CD1c-positive myeloid dendritic cell (primary cell): ENCODE results near the gene ARRB1.
A peak's percentile ranks its signal among the peaks of the same experiment; 100 is the strongest.
"Not testable (repeated sequence)": the region's sequence is repeated elsewhere in the genome, so short reads cannot be mapped to it uniquely, and the experiment has no call there.

Source experiments
- DNase-seq: peaks from one replicate; pipeline ENCODE4 v3.0.0-alpha.2; 2016; ENCODE audit errors: extremely low spot score

The ARRB1 gene

DNA sequence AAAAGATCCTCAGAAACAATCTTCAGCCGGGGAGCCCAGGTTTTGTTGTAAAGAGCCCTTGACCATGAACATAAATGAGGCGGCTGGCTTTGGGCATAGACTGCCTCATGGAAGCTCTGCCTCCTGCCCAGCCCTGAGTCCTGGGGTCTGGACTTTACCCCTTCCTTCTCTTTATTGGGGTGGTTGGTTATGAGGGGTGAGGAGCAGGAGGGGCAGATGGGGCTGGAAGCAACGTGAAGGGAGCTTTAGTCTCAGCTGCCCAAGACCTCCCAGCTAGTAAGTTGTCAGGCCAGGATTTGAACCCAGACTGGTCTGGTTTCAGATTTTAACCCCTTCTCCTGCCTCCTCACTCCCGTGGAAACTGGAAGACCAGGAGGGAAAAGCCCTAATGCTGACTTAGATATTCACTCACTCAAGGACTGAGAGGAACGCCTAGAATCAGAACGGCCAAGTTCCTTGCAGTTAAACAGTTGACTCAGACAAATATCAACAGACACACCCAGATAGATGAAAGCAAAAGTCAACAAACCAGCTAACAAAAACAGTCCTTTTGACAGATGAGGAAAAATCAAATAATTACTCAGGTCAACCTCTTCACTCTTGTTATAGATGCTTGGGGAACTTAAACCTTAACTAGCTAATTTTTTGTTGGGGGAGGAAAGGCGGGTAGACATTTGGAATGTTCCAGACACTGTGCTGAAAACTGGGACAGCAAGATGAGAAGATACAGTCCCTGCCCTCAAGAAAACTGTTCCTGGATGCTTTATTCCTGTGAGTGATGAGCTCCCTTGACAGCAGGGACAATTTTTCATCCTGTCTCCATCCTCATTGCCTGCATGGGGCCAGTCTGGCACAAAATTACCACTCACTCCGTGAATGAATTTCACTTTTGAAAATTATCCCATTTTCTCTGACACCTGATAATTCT, 20.8 kb upstream of the ARRB1 start:
- no peak for DNase-seq

DNA sequence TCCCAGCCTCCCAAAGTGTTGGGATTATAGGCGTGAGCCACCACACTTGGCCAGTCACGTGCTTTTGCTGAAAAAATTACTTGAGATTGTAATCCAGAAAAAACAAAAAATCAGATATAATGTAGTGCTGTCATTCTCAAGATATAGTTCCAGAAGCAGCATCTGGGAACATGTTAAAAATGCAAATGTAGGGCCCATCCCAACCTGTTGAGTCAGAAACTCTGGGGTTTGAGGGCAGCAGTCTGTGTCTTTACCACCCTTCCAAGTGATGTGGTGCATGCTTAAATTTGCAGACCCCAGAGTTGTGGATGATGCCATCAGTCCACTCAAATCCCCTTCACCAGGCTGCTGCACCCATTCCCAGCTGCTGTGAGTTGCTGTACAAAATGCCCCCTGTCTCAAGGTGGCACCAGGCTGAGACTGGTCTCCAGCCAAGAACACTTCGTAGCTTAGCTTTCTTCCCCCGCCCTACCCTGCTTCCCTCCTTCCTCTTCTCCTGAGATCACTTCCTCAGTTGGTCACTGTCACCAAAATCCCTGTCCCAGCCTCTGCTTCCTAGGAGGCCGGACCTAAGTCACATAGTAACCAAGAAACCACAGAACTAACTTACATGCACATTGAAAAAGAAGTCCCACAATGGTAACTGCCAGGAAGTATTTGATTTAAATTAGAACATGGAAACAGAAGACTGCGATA, 18.2 kb upstream of the ARRB1 start:
- DNase-seq, result peak; percentile 85

DNA sequence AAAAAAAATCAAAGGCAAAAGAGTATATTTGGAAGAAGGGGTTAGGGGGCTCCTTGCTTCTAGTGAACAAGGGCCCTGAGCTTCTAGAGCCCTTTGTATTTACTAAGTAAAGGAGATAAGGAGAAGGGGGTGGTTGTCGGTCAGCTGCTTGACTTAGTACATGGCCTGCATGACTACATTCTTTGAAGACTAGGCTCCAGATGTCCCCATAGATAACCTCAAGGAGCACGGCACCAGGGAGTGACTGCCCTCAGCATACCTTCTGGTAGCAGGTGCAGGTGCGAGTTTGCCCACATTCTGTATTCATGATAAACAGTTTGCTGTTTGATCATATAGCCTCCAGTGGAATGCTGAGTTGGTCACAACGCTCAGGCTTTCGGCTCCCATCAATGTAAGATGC, 15.4 kb upstream of the ARRB1 start:
- not testable (repeated sequence) for DNase-seq

DNA sequence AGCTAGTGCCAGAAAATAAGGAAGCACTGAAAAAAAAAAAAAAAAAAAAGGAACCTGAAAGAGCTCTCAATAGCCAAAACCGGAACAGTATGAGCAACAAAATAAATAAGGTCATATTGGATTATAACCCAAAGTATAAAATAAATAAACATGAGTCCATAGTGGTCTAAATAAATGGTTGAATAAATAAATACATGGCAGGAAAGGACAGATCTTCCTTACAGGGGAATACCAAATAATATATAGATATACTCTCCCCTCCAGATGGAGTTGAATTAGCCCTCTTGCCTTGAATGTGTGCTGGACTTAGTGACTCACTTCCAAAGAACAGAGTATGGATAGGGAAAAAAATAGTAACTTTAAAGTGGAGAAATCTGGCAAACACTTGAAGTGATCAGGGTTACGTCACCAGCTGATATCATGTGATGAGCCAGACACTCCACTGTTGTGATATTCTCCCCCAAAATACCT, 14.3 kb upstream of the ARRB1 start:
- peak; percentile 91 for DNase-seq

DNA sequence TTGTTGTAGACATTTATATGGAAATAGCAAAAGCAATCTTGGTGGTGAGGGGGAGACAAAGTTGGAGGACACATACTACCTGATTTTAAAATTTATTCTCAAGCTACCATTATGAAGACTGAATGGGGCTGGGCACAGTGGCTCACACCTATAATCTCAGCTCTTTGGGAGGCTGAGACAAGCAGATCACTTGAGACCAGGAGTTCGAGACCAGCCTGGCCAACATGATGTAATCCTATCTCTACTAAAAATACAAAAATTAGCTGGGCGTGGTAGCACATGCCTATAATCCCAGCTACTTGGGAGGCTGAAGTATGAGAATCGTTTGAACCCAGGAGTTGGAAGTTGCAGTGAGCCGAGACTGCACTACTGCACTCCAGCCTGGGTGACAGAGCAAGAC, 10.8 kb upstream of the ARRB1 start:
- DNase-seq, result not testable (repeated sequence)

DNA sequence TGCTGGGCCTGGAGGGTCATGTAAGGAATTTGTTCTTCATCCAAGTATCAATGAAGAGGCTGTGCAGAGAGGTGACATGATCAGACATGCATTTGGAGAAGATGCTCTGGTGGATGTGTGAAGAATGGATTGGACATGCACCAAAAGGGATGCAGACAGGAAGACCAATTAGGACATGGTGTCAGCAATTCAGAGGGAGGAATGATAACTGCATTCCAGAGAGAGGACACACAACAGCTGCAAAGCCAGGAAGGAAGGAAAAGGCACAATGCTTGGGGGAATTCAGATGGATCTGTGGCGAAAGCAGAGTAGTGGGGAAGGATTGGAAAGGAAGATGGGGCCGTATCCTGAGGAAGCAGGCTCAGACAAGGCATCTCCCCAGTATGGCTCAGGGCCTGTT, 5.2 kb upstream of the ARRB1 start:
- DNase-seq, result no peak

DNA sequence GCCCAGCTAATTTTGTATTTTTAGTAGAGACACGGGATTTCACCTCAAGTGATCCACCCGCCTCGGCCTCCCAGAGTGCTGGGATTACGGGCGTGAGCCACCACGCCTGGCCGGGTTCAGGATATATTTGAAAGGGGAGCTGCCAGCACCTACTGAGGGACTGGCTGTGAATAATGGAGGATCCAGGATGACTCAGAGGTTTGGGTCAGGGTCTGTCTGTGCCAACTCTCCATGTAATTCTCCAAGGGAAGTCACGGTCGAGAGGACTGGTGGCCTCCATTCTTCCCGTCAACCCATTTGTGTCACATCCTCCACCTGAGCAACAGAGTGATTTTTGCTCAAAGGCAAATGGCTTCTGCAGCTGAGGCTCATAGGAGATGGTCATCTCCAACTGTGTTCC, 3.6 kb upstream of the ARRB1 start:
- DNase-seq, result no peak

DNA sequence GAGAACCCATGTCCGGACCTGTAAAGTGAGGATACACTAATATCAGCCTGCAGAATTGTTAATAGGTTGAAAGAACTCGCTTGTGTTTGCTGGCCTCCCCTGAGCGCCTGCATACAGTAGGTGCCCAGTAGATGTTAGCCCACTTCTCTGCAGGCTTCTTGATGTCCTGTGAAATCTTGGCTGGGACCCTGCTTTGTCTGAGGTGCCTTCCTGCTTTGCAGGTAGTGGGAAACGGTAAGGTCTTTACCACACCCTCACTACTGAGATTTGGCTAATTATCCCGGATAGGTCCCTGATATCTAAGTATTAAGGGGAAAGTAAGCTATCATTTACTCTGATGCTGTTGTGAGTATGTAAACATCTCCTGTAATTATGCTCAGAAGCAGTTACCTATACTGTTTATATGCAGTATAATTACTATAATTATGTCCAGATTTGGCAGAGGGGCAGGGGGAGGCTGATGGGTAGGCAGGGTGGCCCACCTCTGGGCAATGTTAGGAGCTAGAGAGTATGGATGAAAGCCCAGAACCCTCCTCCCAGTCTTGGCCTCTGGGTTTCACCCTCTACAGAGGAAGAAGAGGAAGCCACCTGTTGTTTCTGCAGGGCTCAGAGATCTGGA, 1.2 kb upstream of the ARRB1 start:
- no peak for DNase-seq

DNA sequence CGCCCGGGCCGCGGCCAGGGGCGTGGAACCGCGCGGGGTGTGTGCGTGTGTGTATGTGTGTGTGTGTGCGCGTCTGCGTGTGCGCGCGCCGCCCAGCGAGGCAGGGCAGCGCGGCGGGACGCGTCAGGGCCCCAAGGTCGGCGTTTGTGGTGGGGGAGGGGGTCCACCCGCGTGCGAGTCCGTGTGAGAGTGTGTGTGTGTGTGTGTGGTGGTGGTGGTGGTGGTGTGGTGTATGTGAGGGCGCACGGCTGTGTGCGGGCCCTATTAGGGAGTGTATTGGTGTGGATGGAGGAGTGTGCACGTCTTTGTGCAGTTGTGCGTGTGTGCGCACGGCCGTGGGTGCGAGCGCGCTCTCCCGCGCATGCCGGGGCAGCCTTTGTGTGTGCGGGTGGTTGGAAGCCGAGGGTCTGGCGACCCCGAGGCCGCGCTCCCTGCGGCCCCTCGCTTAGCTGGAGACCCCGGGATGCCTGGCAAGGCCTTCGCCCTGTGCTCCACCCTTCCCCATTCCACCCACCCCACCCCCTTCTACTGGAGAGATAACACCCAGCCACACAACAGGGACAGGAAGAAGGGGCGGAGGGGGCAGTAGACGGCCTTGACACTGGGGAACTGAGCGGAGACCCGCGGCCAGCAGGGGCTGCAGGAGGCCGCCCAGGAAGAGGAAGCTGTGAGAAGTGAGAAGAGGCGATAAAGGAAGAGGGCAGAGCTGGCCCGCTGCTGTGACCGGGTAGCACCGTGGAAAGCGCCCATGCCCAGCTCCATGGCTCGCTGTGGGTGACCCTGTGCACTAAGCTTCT, 528 bp upstream of the ARRB1 start:
- DNase-seq, result peak; percentile 91

DNA sequence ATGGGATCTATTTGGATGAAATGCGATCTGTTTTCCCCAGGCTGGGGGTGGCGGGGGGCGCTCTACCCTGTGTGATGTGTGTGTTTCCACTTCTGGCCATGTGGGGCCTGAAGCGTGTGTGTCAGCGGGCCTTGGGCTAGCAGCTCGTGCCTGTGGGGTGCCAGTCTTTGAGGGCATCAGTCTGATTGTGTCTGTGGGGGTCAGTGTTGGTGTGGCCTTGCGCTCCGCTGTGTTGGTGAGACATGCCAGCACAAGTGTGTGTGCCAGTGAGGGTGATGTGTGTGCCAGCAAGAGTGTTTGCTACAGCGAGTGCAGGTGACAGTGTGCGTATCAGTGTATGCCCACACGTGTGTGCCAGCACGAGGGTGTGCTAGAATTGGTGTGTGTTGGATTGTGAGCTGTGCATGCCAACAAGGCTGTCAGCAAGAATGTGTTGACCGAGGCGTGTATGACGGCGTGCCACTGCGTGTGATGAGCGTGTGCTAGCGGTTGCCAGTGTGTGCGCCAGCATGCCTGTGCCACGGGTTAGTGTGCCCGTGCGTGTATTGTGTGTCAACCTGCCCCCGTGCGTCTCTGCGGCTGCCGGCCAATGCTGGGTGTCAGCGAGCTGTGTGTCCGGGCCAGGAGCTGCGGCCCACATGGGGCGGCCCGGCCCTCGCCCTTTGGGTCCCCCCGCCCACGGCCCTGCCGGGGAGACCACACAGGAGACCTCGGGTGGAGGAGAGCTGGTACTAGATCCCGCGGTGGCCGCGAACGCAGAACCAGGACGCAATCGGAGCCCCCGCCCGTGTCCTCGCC, 519 bp downstream of the ARRB1 start:
- peak; percentile 64 for DNase-seq

DNA sequence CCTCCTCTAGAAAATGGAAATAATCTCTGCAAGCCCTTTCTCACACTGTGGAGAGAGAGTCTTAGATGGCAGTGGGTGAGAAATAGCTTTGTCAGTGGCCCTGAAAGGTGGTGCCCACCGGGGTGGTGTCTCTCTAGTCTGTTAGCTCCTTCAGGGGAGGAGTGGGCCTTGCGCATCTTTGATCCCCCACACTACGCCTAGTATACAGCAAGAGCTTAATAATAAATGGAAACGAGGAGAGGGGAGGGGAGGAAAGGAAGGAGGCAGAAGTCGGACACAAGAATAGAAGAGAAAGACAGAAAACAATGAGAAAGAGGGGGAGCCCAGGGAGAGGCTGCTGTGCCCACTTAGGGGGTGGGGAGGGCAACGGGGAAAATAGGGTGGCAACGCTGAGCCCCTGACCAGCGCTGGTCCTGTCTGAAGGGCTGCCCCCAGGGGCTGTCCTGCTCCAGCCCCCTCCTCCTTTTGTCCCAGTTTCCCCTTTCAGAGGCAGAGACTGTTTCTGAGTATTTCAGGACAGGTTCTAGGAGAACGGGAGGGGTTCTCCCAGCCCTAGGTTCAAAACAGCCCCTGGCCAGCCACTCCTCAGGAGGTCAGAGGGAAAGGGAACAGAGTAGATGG, 1.2 kb downstream of the ARRB1 start:
- no peak for DNase-seq

DNA sequence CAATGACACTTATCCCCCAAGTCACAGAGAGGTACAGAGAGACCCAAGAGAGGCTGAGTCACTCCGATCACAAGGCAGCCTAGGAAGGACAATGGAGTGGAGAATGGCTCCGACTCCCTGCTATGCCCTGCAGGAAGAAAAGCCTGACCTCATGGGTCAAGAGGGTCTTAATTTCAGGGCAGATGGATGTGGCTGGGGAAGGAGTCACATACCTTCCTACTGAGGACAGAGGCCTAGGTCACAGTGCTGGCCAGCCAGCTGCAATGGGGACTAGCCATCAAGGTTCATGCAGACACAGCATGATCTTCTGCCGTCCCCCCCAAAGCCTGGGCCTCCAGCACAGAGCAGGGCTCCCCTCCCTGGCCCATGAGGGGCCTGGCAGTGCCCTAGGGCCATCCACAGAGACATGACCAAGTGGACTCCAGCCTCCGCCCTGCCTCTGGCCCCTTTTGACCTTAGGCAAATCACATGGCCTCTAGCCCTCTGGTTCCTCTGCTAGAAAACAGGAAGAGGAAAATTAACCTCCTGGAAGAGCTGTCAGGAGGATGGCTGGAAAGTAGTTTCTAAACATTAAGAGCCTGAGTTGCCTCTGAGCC, 1.8 kb downstream of the ARRB1 start:
- peak; percentile 76 for DNase-seq

DNA sequence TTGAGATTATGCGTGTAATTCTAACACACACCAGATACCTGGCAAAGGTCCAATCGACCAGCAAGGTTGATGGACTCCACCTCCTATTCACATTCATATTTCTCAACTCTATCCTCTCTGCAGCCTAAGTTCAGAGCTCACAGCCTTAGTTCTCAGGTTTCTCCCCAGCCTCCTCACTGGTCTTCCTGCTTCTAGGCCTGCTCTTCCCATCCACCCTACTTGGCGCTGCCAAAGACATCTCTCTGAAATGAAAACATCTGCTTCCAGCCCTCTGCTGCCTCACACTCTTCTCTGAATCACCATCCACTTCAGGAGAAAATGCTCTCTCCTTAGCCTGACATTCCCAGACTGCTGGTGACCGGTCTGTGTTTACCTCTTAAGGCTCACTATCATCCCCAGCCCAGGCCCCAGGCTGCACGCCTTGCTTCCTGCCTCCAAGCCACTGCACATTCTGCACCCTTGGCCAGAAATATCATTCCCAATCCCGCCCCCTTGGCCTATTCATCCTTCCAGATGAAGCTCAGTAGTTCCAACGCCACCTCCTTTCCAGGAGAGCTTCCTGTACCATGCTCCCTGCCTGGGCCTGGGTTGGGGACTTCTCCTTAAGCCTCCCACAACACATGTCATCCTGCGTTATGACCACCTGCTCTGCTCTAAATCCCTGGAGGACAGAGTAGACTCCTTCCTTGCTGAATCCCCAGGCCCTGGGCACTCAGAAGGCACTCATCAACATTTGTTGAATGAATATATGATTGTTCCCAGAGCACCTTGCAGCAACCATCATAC, 3.5 kb downstream of the ARRB1 start:
- DNase-seq, result no peak

DNA sequence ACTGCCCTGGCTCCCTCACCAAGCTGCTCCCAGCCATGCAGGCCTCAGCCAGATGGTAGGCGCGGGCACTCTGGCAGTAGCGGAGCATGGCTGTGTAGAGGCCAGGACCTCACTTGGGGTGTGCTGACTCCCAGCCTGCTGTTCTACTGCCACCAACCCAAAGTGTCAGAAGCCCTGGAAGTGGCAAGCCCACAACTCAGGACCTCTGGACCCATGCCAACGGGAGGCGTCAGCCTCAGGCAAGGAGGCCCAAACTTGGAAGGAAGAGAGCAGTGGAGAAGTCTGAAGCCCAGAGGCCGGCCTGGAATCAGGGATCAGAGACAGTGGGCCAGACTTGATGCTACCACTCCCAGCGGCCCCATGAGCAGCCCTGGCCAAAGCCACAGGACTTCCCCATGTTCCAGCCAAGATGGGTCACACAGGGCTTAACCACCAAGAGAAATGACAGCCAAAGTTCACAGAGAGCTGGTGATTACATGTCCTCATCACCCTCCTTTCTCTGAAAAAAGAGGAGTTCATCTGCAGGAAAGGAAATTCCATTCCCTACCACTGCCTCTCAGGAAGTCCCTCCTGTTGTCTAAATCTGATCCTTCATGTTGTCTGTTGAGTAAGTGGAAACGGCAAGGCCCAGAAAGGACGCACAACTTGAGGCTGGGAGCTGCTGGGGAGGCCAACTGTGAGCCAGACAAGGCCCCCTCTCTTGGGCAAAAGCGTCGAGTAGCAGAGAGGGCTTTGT, 4.4 kb downstream of the ARRB1 start:
- peak; percentile 53 for DNase-seq

DNA sequence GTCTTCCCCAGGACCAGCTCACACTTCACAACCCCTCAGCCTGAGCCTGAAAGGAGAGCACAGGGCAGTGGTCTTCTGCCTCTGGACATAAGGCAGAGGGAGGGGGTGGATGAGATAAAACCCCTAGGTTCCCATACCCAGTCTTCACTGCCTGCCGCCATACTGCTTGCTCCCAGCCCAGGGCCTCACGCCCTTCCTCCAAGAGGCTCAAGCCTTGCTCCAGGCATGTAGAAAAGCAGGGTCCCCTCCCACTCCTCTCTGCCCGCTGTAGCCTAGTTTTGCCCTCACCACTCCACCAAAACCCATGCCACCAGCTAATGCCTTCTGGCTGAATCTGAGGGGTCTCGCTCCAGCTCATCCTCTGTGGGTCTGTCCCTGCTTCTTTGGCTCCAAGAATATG, 5.2 kb downstream of the ARRB1 start:
- no peak for DNase-seq

DNA sequence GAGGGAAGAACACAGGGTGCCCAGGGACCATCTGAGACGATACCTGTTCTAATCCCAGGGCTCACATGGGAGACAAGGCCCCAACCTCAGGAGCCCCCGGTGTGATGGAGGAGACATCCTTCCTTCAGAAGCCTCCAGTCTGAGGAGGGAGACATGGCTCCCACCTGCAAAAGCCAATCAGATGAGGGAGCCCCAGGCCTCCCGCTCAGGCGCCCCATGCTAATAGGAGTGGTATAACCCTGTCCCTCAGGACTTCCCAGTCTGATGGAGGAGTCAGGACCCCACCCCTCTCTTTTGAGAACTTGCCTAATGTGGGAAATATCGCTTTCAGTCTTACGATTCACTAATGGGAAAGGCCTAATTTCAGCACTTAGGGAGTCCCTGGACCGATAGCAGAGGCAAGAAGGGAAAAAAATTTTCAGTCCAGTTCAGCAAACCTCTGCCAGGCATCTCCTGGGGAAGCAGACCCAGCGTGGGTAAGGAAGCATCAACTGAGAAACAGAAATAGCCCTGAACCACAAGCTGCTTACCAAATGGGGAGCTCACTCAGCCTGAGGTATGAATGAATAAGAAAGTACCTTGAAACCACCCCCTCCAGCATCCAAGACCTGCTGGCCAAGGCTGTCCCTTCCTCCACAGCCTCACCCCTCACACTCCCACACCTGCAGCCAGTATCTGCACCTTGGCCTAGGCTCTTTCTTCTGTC, 5.9 kb downstream of the ARRB1 start:
- peak; percentile 39 for DNase-seq

DNA sequence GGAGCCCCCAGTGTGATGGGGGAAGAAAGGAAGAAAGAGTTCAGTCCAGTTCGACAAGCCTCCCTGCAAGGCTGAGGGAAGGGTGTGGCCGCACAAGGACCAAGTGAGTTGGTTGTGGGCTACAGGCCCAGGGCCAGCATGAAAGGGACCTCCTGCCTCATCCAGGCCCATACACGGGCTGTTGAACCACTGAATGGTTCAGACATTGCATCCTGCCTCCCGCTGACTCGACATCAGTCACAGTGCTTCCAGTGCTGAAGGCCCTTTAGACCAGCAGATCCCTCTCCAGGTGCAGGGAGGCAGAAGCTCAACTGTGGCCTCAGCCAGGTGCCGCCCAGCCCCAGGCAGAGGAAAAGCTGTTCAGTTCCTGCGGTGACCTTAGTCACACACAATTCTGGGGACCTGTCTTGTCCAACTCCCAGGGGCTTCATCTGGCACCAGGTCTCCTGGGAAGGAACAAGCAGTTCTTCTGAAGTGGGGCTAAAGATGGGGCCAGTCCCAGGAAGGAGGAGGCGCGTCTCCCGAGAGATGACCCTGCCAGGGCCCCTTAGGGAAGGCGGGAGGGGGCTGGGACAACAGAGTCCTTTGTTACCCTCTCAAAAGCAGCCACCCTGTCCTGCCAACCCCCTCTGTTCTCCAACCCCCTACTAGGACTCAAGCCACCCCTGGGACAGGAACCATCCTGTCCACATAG, 6.6 kb downstream of the ARRB1 start:
- no peak for DNase-seq
